CD4-positive, alpha-beta T cell treated with Interleukin-17A for 4 hours (primary cell): Measurements from ENCODE around the gene SLC44A3.
"Not testable (repeated sequence)": the region's sequence is repeated elsewhere in the genome, so short reads cannot be mapped to it uniquely, and the experiment has no call there.

Experiments
- DNase-seq: peaks from one replicate; pipeline ENCODE4 v3.0.0-alpha.2; 2020; ENCODE audit warnings: mixed read lengths

The SLC44A3 gene

GRCh38 chr1:94940738-94941137, 120.6 kb downstream of the SLC44A3 start:
- DNase-seq = no peak

- DNase-seq = not testable (repeated sequence)
Measured at GRCh38 chr1:94941480-94941879, 121.3 kb downstream of the SLC44A3 start.

GRCh38 chr1:94942171-94943128, 122.3 kb downstream of the SLC44A3 start:
- DNase-seq = no peak
